NCI-H2171 (cell line): ENCODE results near the gene PCSK4.
"Not testable (repeated sequence)": the region's sequence is repeated elsewhere in the genome, so short reads cannot be mapped to it uniquely, and the experiment has no call there.

Experiments used
- DNase-seq: peaks from one replicate; lab custom pipeline; 2025; lab: John Stamatoyannopoulos, UW

The PCSK4 gene

GRCh38 chr19:1505012-1505411, 14.9 kb upstream of the PCSK4 start:
- no peak for DNase-seq

DNA sequence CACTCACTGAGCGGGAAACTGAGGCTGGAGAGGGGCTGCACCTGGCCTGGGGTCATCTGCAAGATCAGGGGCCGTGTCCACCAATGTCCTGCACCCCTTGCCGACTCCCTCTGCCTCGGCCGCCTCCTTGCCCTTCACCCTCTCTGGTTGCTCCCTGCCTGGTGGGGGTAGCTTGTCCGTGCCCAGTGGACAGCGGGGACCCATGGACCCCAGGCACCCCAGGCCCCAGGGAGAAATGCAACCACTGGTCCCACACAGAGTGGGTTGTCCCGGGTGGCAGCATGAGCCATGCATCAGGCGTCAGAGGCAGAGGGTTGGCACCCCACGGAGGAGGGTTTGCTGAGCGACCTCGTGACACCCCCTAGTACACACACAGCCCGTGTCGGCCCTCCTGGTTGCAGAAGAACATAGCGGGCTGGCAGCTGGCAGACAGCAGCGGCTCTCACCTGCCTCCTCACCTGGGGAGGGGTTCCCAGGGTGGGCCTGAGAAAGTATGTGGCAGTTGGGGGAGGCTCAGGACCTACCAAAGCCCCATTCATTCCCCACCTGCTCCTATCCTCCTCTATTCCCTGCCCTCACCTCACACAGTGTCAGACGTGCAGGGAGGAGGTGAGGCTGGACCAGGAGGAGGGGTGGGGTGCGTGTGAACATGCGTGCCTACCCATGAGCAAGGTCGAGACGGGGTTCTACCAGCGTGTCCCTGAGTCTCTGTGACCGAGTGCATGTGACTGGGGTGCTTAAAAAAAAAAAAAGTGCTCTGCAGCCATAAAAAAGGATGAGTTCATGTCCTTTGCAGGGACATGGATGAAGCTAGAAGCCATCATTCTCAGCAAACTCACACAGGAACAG, 14.0 kb upstream of the PCSK4 start:
- no peak for DNase-seq

DNA sequence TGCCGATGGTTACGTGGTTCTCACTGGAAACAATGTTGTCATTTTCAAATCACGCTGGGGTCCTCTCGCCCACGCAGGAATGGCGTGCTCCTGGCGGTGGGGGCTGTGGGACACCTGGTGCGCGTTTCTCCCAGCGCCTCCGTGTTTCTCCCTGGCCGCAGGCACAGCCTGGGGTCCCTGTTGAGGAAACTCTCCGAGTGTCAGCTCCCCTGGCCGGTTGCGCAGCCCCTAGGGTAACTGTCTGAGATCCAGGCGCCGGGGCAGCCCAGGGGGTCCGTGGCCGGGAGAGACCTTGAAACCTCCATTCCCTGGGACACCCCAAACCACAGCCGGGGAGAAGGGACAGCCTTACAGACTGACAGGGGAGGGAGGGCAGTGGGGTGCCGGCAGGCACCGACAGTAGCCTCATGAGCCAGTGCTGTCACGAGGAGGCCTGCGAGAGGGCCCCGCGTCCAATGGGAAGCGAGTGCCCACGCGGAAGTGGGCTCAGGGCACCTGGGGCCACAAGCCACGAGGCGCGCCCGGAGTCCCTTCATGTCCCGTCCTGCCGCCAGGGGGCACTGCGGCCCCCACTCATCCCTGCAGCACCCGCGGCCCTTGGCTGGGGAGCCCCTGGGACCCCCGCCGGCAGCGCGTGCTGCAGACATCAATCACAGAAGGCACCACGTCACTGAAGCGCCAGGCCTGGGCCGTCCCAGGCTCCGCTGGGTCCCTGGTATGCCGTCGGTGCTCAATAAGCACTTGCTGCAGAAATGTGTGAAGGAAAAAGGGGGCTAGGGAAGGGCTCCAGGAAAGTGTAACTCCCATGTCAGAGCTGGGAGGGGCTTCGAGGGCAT, 13.2 kb upstream of the PCSK4 start:
- no peak for DNase-seq

DNA sequence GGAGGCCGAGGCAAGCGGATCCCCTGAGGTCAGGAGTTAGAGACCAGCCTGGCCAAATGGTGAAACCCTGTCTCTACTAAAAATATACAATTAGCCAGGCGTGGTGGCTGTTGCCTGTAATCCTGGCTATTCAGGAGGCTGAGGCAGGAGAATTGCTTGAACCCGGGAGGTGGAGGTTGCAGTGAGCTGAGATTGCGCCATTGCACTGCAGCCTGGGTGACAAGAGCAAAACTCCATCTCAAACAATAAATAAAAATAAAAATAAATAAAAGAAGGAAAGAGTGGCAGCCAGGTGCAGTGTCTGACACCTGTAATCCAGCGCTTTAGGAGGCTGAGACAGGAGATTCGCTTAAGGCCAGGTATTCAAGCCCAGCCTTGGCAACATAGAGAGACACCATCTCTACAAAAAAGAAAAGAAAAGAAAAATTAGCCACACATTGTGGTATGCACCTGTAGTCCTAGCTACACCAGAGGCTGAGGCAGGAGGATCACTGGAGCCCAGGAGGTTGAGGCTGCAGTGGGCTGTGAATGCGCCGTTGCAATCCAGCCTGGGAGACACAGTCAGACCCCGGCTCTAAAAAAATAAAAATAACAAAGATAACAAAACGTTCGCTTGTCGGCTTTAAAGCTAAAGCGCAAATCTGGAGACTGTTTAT, 12.4 kb upstream of the PCSK4 start:
- DNase-seq = no peak

DNA sequence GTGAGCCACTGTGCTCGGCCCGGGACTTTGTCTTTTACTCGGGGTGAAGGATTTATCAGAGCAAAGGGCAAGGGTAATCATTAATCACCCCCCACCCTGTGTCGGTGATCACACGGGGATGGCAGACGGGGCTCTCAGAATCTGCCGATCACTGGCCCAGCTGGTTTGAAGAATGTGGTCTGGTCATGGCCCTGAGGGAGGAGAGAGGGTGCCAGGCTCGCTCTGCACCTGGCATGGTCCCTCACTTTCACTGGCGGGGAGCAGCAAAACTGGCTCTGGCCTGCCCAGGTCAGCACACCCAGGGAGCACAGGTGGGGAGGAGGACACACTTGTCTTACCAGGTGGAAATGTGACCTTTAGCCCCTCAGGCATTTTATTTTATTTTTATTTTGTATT, 11.0 kb upstream of the PCSK4 start:
- no peak for DNase-seq

GRCh38 chr19:1499231-1499630, 9.1 kb upstream of the PCSK4 start:
- DNase-seq = not testable (repeated sequence)

DNA sequence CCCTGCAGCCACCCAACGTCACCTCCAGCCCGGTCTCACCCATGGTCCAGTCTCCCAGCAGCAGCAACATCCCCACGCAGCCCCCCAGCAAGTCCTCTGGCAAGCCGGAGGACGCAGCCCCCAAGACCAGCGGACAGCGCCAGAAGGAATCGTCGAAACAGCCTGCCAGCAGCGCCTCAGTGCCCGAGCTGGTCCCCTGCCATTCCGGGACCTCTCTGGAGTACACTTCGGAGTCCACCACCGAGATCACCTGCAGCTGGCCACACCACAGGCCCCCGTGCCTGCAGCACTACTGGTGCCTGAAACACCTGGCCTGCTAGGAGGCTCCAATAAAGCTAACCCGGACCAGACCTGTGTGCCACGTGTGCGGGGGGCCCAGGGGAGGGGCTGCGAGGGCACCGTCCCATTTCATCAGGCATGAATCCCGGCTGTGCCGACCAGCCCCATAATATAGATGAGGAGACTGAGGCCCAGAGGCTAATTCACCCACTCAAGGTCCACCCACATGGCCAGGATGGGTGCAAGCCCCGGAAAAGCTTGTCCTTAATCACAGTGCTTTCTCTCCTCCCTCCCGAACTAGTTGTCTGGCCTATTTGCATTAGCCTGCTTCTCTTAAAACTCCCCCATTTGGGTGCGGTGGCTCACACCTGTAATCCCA, 7.6 kb upstream of the PCSK4 start:
- no peak for DNase-seq

DNA sequence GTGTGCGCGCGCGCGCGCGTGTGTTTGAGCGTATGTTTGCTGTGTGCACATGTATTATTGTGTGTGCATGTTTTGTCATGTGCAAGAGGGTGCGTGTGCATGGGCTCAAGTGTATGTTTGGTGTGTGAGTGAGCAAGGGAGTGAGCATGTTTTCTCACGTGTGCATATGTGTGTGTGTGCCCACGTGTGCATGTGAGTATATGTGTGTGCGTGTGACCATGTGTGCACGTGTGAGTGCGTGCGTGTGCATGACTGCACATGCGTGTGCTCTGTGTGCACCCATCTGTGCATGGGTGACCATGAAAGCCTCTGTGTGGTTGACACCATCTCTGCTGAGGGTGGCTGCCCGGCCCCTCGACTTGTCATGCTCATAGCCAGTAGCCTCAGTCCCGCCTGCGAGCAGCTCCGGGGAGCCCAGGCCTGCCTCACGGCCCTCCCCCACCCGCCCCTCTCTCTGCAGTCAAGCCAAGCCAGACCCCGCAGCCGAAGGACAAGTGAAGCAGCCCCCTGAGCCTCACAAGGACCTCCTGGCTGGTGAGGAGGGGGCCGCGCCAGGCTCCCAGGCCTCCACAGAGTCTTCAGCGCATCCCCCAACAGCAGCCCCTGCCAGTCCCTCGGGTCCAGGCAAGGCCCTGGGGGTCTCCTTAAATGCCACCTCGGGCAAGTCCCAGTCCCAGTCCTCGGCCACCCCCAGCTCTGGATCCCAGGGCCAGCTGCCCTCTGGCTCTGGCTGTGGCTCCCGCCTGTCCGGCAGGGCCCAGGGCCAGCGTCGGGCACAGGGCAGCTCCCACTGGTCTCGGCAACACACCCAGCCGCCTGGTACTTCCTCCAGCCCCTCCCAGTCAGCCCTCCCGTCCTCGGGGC, 6.8 kb upstream of the PCSK4 start:
- no peak for DNase-seq

GRCh38 chr19:1495799-1496713, 5.9 kb upstream of the PCSK4 start:
- no peak for DNase-seq

- no peak for DNase-seq
Measured at GRCh38 chr19:1495051-1495798, 5.1 kb upstream of the PCSK4 start.

DNA sequence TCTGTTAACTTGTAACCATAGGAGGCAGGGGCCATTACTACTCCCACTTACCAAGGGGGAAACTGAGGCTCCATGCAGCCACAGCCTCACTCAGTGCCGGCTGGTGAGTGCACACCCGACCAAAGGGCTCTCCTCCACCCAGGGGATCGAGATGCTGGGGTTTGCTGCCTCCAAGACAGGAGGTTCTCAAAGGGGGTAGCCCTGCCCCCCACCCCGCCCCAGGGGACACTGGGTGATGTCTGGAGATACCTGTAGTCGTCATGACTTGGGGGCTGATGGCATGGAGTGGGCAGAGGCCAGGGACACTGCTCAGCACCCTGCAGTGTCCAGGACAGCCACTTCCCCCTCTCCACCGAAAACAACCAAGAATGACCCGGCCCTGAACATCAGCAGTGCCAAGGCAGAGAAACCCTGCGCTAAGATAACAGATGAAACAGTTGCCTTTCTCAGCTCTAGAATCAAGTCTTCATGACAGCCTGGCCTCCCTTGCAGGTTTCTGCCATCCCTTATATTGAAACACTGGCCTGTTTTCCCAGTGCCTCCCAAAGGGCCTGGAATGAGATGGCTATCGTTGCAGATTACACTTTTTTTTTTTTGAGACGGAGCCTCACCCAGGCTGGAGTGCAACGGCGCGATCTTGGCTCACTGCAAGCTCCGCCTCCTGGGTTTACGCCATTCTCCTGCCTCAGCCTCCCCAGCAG, 4.1 kb upstream of the PCSK4 start:
- DNase-seq = no peak

DNA sequence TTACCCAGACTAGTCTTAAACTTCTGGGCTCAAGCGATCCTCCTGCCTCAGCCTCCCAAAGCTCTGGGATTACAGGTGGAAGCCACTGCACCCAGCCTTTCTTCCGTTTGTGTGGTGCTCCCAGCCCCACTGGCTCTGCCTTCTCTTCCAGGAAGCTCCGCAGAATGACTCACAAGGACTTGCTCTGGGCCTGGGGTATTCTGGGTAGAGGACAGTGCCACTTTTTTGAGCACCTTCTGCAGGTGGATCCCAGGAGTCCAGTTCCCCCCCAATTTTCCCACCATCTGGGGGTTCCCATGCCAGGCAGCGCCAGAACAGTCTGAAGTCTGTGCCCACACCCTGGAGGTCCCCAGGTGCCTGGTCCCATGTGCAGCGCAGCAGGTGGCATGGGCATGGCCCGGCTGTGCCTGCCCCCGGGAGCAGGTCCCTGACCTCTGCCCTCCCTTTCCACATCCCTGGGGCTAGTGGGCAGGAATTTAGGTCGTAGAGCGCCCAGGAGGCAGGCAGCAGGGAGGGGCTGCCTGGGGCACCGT, 2.4 kb upstream of the PCSK4 start:
- DNase-seq = no peak

GRCh38 chr19:1491849-1492170, 1.7 kb upstream of the PCSK4 start:
- DNase-seq = no peak

GRCh38 chr19:1491114-1491848, 1.1 kb upstream of the PCSK4 start, which contains the start of gene REEP6:
REEP6 (plus strand) TSS chr19:1491181; CDS start chr19:1491270, 89 bp downstream.
- DNase-seq = no peak

- DNase-seq = no peak
Measured at GRCh38 chr19:1489463-1490310, 463 bp downstream of the PCSK4 start.

GRCh38 chr19:1488282-1488601, 1.9 kb downstream of the PCSK4 start:
- DNase-seq = no peak
